ENCODE results near the gene LRIG1.

The LRIG1 gene

DNA sequence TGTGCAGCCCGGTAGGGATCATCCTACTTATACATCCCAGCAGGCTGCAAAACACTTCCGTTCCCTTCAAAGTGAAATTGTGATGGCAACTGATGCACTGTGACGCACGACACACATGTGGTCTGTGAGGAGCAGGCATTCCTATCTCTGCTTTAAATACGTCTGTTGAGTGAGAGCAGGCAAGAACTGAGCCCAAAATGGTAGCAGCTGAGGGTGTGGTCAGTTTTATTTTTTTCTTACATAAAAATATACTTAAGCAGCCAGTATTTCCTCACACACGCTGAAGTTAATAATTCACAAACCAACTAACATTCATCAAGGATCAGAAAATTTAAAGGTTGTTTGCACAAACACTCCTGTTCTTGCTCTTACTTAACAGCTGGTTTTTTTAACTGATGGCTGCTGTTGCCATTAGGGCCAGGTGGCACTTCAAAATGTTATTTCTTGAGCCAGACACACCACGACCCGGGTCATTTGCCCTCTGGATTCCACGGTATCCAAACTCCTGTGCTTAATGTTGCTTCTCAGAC is 23.9 kb downstream of the LRIG1 start:
- ChIA-PET POLR2A (no interaction called here), CTCF (interaction anchor here (0.7 kb wide), 1 partner anchor 432 kb away, joined by 3 read pairs; no protein-coding TSS in a partner anchor)
- TF ChIP-seq ZBTB1 (tag by site-specific recombination; IDR thresholded peaks at IDR 0.05) (no peak), SP3 (tag by site-specific recombination; IDR thresholded peaks at IDR 0.05) (no peak), ZNF792 (tag by site-specific recombination; IDR thresholded peaks at IDR 0.05) (no peak)
- TF ChIP-seq, protein P1, sequence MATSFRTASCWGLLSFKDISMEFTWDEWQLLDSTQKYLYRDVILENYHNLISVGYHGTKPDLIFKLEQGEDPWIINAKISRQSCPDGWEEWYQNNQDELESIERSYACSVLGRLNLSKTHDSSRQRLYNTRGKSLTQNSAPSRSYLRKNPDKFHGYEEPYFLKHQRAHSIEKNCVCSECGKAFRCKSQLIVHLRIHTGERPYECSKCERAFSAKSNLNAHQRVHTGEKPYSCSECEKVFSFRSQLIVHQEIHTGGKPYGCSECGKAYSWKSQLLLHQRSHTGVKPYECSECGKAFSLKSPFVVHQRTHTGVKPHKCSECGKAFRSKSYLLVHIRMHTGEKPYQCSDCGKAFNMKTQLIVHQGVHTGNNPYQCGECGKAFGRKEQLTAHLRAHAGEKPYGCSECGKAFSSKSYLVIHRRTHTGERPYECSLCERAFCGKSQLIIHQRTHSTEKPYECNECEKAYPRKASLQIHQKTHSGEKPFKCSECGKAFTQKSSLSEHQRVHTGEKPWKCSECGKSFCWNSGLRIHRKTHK (tag by site-specific recombination; IDR thresholded peaks at IDR 0.05), result no peak
- H3K4me1 ChIP-seq (ENCODE audit: control insufficient read depth, insufficient read depth, low read length), result peaks cover 21% of the 10 kb centered on the region
- no peaks in the 10 kb centered on the region for H3K36me3 ChIP-seq (ENCODE audit: control insufficient read depth in 2 of 2, insufficient read depth in 1 of 2, low read length in 2 of 2)
- no peak overlapping the region for H3K4me3 ChIP-seq (ENCODE audit: low read depth, low read length)
- H3K9me3 ChIP-seq (ENCODE audit: control insufficient read depth, insufficient read depth, low read depth, low read length), result no peaks in the 10 kb centered on the region
- H3K27ac ChIP-seq (ENCODE audit: extremely low read depth, low read depth, low read length), result no peak overlapping the region

DNA sequence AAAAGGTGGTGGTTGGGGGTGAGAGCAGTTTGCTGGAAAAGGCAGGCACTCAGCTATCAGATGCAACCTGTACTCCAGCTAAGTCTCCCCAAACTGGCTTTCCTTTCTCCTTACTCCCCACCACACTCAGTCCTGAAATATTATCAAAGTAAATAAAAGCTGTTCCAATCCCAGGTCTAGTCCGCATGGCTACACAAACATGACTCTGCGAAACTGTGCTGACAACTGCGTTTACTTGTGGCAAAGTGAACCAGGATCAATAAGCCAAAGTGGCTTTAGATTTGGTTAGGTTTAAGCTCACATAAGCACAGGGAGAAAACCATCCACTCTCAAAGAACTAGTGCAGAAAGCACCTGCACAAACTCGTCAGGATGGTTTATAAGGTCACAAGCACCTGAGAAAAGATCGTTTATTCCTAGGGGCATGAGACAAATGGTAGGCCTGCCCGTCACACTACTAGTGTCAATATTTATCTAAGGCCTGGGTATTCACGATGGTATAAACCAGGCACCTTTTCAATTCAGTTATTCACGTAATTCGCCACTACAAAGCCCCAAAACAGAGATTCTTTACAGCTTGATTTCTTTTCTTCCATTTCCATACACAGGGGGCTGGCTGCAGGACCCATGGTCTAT is 25.3 kb downstream of the LRIG1 start:
- H3K27ac ChIP-seq (ENCODE audit: extremely low read depth, low read depth, low read length), result no peak overlapping the region
- peaks cover 21% of the 10 kb centered on the region for H3K4me1 ChIP-seq (ENCODE audit: control insufficient read depth, insufficient read depth, low read length)
- POLR2A ChIA-PET, result no interaction called here
- no peak overlapping the region for H3K4me3 ChIP-seq (ENCODE audit: low read depth, low read length)
- peak; percentile 63 for TF ChIP-seq ZNF341 (tag by site-specific recombination; IDR thresholded peaks at IDR 0.05; ENCODE audit: low read depth)
- TF ChIP-seq GLI2 (tag by site-specific recombination; IDR thresholded peaks at IDR 0.05; ENCODE audit: borderline replicate concordance, low read depth), result no peak
- TF ChIP-seq, protein P2, sequence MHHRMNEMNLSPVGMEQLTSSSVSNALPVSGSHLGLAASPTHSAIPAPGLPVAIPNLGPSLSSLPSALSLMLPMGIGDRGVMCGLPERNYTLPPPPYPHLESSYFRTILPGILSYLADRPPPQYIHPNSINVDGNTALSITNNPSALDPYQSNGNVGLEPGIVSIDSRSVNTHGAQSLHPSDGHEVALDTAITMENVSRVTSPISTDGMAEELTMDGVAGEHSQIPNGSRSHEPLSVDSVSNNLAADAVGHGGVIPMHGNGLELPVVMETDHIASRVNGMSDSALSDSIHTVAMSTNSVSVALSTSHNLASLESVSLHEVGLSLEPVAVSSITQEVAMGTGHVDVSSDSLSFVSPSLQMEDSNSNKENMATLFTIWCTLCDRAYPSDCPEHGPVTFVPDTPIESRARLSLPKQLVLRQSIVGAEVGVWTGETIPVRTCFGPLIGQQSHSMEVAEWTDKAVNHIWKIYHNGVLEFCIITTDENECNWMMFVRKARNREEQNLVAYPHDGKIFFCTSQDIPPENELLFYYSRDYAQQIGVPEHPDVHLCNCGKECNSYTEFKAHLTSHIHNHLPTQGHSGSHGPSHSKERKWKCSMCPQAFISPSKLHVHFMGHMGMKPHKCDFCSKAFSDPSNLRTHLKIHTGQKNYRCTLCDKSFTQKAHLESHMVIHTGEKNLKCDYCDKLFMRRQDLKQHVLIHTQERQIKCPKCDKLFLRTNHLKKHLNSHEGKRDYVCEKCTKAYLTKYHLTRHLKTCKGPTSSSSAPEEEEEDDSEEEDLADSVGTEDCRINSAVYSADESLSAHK (tag by site-specific recombination; IDR thresholded peaks at IDR 0.05), result no peak
- TF ChIP-seq YY1 (tag by site-specific recombination; IDR thresholded peaks at IDR 0.05), result no peak
- TF ChIP-seq, protein P3, sequence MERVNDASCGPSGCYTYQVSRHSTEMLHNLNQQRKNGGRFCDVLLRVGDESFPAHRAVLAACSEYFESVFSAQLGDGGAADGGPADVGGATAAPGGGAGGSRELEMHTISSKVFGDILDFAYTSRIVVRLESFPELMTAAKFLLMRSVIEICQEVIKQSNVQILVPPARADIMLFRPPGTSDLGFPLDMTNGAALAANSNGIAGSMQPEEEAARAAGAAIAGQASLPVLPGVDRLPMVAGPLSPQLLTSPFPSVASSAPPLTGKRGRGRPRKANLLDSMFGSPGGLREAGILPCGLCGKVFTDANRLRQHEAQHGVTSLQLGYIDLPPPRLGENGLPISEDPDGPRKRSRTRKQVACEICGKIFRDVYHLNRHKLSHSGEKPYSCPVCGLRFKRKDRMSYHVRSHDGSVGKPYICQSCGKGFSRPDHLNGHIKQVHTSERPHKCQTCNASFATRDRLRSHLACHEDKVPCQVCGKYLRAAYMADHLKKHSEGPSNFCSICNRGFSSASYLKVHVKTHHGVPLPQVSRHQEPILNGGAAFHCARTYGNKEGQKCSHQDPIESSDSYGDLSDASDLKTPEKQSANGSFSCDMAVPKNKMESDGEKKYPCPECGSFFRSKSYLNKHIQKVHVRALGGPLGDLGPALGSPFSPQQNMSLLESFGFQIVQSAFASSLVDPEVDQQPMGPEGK (tag by site-specific recombination; IDR thresholded peaks at IDR 0.05), result no peak
- TF ChIP-seq ZNF138 (tag by site-specific recombination; IDR thresholded peaks at IDR 0.05; ENCODE audit: borderline replicate concordance), result no peak
- no peak for TF ChIP-seq HOXC10 (CRISPR knock-in tag; IDR thresholded peaks at IDR 0.05)
- H3K9me3 ChIP-seq (ENCODE audit: control insufficient read depth, insufficient read depth, low read depth, low read length), result no peaks in the 10 kb centered on the region
- no peaks in the 10 kb centered on the region for H3K36me3 ChIP-seq (ENCODE audit: control insufficient read depth in 2 of 2, insufficient read depth in 1 of 2, low read length in 2 of 2)
- CTCF ChIA-PET, result no interaction called here

DNA sequence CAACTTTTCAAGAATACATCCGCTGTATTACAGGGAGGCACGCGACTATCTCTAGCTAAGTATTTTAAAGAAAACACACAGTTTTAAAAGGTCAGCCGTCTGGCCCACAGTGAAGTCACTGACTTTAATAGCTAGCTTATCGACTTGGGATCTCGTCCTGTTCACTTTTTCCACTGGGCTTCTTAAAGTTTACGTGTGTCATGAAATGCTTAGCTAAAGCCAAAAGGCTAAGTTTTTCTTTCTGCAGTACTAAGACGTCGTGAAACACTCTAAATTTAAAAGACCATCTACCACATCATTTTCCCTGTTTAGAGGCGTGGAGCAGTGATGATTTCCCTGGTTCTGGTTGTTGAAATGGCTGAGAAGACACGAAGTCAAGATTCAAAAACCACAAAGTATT is 27.1 kb downstream of the LRIG1 start:
- Histone ChIP-seq H3K9me3 (ENCODE audit: control insufficient read depth, insufficient read depth, low read depth, low read length) (no peaks in the 10 kb centered on the region), H3K27ac (ENCODE audit: extremely low read depth, low read depth, low read length) (no peak overlapping the region; the same call in 1 of the 2 replicates), H3K4me1 (ENCODE audit: control insufficient read depth, insufficient read depth, low read length) (peaks cover 21% of the 10 kb centered on the region), H3K36me3 (ENCODE audit: control insufficient read depth in 2 of 2, insufficient read depth in 1 of 2, low read length in 2 of 2) (no peaks in the 10 kb centered on the region), H3K4me3 (ENCODE audit: low read depth, low read length) (no peak overlapping the region)
- ChIA-PET POLR2A (no interaction called here), CTCF (interaction anchor here (1.0 kb wide), 1 partner anchor 11 kb away, joined by 3 read pairs; no protein-coding TSS in a partner anchor)
- no peak for TF ChIP-seq BCL11A (tag by site-specific recombination; IDR thresholded peaks at IDR 0.05; ENCODE audit: low read depth)
- TF ChIP-seq, protein P4, sequence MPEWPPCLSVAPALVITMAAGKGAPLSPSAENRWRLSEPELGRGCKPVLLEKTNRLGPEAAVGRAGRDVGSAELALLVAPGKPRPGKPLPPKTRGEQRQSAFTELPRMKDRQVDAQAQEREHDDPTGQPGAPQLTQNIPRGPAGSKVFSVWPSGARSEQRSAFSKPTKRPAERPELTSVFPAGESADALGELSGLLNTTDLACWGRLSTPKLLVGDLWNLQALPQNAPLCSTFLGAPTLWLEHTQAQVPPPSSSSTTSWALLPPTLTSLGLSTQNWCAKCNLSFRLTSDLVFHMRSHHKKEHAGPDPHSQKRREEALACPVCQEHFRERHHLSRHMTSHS (tag by site-specific recombination; IDR thresholded peaks at IDR 0.05), result no peak
- TF ChIP-seq ZNF23 (tag by site-specific recombination; IDR thresholded peaks at IDR 0.05; ENCODE audit: borderline replicate concordance), result no peak
- no peak for TF ChIP-seq ZNF558 (tag by site-specific recombination; IDR thresholded peaks at IDR 0.05)
- TF ChIP-seq, protein P5, sequence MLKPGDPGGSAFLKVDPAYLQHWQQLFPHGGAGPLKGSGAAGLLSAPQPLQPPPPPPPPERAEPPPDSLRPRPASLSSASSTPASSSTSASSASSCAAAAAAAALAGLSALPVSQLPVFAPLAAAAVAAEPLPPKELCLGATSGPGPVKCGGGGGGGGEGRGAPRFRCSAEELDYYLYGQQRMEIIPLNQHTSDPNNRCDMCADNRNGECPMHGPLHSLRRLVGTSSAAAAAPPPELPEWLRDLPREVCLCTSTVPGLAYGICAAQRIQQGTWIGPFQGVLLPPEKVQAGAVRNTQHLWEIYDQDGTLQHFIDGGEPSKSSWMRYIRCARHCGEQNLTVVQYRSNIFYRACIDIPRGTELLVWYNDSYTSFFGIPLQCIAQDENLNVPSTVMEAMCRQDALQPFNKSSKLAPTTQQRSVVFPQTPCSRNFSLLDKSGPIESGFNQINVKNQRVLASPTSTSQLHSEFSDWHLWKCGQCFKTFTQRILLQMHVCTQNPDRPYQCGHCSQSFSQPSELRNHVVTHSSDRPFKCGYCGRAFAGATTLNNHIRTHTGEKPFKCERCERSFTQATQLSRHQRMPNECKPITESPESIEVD (tag by site-specific recombination; IDR thresholded peaks at IDR 0.05), result peak; percentile 79
- TF ChIP-seq ZNF155 (tag by site-specific recombination; IDR thresholded peaks at IDR 0.05), result no peak
- peak; percentile 80 for TF ChIP-seq FEZF1 (tag by site-specific recombination; IDR thresholded peaks at IDR 0.05)
- no peak for TF ChIP-seq ZNF544 (tag by site-specific recombination; IDR thresholded peaks at IDR 0.05)
- no peak for TF ChIP-seq ZNF654 (tag by site-specific recombination; IDR thresholded peaks at IDR 0.05; ENCODE audit: low read depth)
- peak; percentile 53 for TF ChIP-seq TRIM28 (IDR thresholded peaks at IDR 0.05; ENCODE audit: borderline replicate concordance, low read length)
- no peak for TF ChIP-seq ZNF658 (tag by site-specific recombination; IDR thresholded peaks at IDR 0.05)
- 0 out of 2 replicates have a peak, but pooled peaks have one; percentile 14 for TF ChIP-seq ZXDB (tag by site-specific recombination; IDR thresholded peaks at IDR 0.05)
- TF ChIP-seq KLF8 (tag by site-specific recombination; IDR thresholded peaks at IDR 0.05), result no peak
